Measurements from ENCODE around the gene LAMTOR3. TPM values are rescaled to one million over a fixed set of nuclear protein-coding genes. Genes with fewer than 3 reads are reported as not detected.
A peak's percentile ranks its signal among the peaks of the same experiment; 100 is the strongest.

Gene LAMTOR3
- total and polyA plus RNA-seq, 5 donors from 2014 or later = 17.0 to 41.5 (median 33.8) TPM

GRCh38 chr4:99861120-99861905 is 32.9 kb downstream of the LAMTOR3 start:
- Mint-ChIP-seq H3K4me1 (peaks cover 11 to 34% (median 21%) of the 10 kb centered on the region in 4 donors), H3K4me3 (no peak overlapping the region), H3K27me3 (no peaks in the 10 kb centered on the region), H3K36me3 (peaks cover 9% of the 10 kb centered on the region), H3K27ac (peak overlapping the region in 1 of 3 donors; percentile 58), H3K9me3 (no peaks in the 10 kb centered on the region)
- Histone ChIP-seq H3K36me3 (ENCODE audit: control insufficient read depth, insufficient read depth, low read length) (peaks cover 27% of the 10 kb centered on the region), H3K27ac (ENCODE audit: insufficient read depth, low read length, poor library complexity, severe bottlenecking) (peak overlapping the region; percentile 15), H3K27me3 (ENCODE audit: control insufficient read depth, insufficient read depth, low read length) (no peaks in the 10 kb centered on the region), H3K4me1 (ENCODE audit: control insufficient read depth, insufficient read depth, low read length, poor library complexity, severe bottlenecking) (peaks cover 4% of the 10 kb centered on the region), H3K9me3 (ENCODE audit: control insufficient read depth in 2 of 2, low read length in 2 of 2) (no peaks in the 10 kb centered on the region), H3K4me3 (ENCODE audit: low read depth, low read length) (no peak overlapping the region)
- ATAC-seq (ENCODE audit: low read depth in 2 of 2) (no peak), DNase-seq (peak in 1 of 3 donors; percentile 49)

DNA sequence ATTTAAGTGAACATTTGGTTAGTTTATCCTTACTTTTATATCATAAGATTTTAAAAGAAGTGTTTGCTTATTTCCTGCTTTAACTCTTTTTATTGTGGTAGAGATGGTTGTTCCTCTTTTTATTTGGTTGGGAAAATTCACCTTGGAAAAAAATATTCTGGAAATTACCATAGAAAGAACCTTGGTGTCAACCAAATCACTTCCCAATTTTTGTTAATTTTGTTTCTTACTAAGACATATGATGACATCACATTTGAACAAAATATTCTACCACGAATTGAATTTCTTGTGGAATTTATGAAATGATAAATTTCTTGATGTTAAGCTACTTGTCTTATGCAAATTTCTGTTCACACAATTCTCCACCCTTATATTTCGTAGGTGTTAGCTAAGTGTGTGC is 33.7 kb downstream of the LAMTOR3 start:
- Mint-ChIP-seq H3K27ac (peak overlapping the region in 1 of 3 donors; percentile 58), H3K27me3 (no peaks in the 10 kb centered on the region), H3K9me3 (no peaks in the 10 kb centered on the region), H3K4me3 (no peak overlapping the region), H3K36me3 (peaks cover 5% of the 10 kb centered on the region), H3K4me1 (peaks cover 16 to 42% (median 28%) of the 10 kb centered on the region in 4 donors)
- Histone ChIP-seq H3K27ac (ENCODE audit: insufficient read depth, low read length, poor library complexity, severe bottlenecking) (no peak overlapping the region), H3K4me1 (ENCODE audit: control insufficient read depth, insufficient read depth, low read length, poor library complexity, severe bottlenecking) (peaks cover 11% of the 10 kb centered on the region), H3K27me3 (ENCODE audit: control insufficient read depth, insufficient read depth, low read length) (no peaks in the 10 kb centered on the region), H3K9me3 (ENCODE audit: control insufficient read depth in 2 of 2, low read length in 2 of 2) (no peaks in the 10 kb centered on the region), H3K4me3 (ENCODE audit: low read depth, low read length) (no peak overlapping the region), H3K36me3 (ENCODE audit: control insufficient read depth, insufficient read depth, low read length) (peaks cover 23% of the 10 kb centered on the region)
- no peak for DNase-seq
- no peak for ATAC-seq (ENCODE audit: low read depth in 2 of 2)

DNA sequence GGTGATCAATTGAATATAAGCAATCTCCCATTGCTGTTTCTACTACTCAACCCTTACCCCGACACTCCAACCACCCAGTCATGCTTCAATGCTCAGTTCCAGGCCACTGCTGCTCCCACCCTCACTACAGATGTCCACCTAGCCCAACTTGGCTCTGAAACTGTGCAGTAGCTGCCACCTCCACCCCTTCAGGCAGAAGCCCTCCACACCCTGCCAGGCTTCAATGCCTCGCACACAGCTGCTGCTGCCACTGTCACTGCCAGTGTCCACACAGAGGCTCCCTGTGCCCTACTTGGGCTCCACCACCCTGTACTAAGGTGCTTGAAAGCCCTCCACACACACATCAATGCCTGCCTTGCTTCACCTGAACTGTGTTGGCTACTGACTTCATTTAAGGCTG is 34.6 kb downstream of the LAMTOR3 start:
- DNase-seq (no peak), ATAC-seq (ENCODE audit: low read depth in 2 of 2) (no peak)
- Mint-ChIP-seq H3K27ac (no peak overlapping the region), H3K27me3 (no peaks in the 10 kb centered on the region), H3K4me1 (peaks cover 19 to 51% (median 37%) of the 10 kb centered on the region in 4 donors), H3K9me3 (no peaks in the 10 kb centered on the region), H3K4me3 (peak overlapping the region in 1 of 4 donors; percentile 0), H3K36me3 (peaks cover 11% of the 10 kb centered on the region)
- Histone ChIP-seq H3K4me3 (ENCODE audit: low read depth, low read length) (no peak overlapping the region), H3K9me3 (ENCODE audit: control insufficient read depth in 2 of 2, low read length in 2 of 2) (no peaks in the 10 kb centered on the region), H3K36me3 (ENCODE audit: control insufficient read depth, insufficient read depth, low read length) (peaks cover 16% of the 10 kb centered on the region), H3K27me3 (ENCODE audit: control insufficient read depth, insufficient read depth, low read length) (no peaks in the 10 kb centered on the region), H3K27ac (ENCODE audit: insufficient read depth, low read length, poor library complexity, severe bottlenecking) (no peak overlapping the region), H3K4me1 (ENCODE audit: control insufficient read depth, insufficient read depth, low read length, poor library complexity, severe bottlenecking) (peaks cover 14% of the 10 kb centered on the region)

GRCh38 chr4:99857307-99857706 is 36.9 kb downstream of the LAMTOR3 start:
- H3K36me3 Mint-ChIP-seq = peaks cover 25% of the 10 kb centered on the region
- no peak overlapping the region for H3K4me3 Mint-ChIP-seq
- DNase-seq = no peak
- no peak for ATAC-seq (ENCODE audit: low read depth in 2 of 2)
- H3K27me3 Mint-ChIP-seq = no peaks in the 10 kb centered on the region
- Histone ChIP-seq H3K36me3 (ENCODE audit: control insufficient read depth, insufficient read depth, low read length) (peaks cover 12% of the 10 kb centered on the region), H3K9me3 (ENCODE audit: control insufficient read depth in 2 of 2, low read length in 2 of 2) (no peaks in the 10 kb centered on the region), H3K4me3 (ENCODE audit: low read depth, low read length) (no peak overlapping the region), H3K27ac (ENCODE audit: insufficient read depth, low read length, poor library complexity, severe bottlenecking) (no peak overlapping the region), H3K4me1 (ENCODE audit: control insufficient read depth, insufficient read depth, low read length, poor library complexity, severe bottlenecking) (peaks cover 14% of the 10 kb centered on the region), H3K27me3 (ENCODE audit: control insufficient read depth, insufficient read depth, low read length) (no peaks in the 10 kb centered on the region)
- no peaks in the 10 kb centered on the region for H3K9me3 Mint-ChIP-seq
- H3K4me1 Mint-ChIP-seq = peaks cover 21 to 58% (median 42%) of the 10 kb centered on the region in 4 donors
- peak overlapping the region; percentile 43 to 81 (median 54) for H3K27ac Mint-ChIP-seq

GRCh38 chr4:99856166-99856565 is 38.1 kb downstream of the LAMTOR3 start:
- peak overlapping the region in 3 of 4 donors; percentile 8 to 81 (median 44) for H3K4me3 Mint-ChIP-seq

DNA sequence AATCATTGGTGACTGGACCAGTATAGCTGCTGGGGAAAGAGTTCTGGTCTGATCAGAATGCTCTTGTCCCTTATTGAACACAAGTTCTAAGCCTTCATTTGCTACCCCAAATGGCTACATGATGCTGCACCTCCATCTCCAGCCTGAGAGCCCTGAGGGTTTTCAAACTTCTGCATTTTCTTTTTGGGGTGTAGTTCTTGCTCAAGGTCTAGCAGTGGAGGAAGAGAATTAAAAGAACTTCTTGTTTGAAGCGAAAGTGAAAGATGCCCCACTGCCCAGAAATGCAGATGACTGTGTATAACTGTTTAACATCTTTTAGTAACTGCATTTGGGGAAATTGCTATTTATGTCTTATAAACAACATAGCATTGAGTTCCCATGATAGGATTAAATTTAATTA is 38.5 kb downstream of the LAMTOR3 start:
- Histone ChIP-seq H3K36me3 (ENCODE audit: control insufficient read depth, insufficient read depth, low read length) (peaks cover 3% of the 10 kb centered on the region), H3K27me3 (ENCODE audit: control insufficient read depth, insufficient read depth, low read length) (no peaks in the 10 kb centered on the region), H3K27ac (ENCODE audit: insufficient read depth, low read length, poor library complexity, severe bottlenecking) (peak overlapping the region; percentile 70), H3K9me3 (ENCODE audit: control insufficient read depth in 2 of 2, low read length in 2 of 2) (no peaks in the 10 kb centered on the region), H3K4me3 (ENCODE audit: low read depth, low read length) (peak overlapping the region; percentile 72), H3K4me1 (ENCODE audit: control insufficient read depth, insufficient read depth, low read length, poor library complexity, severe bottlenecking) (peaks cover 26% of the 10 kb centered on the region)
- Mint-ChIP-seq H3K27me3 (no peaks in the 10 kb centered on the region), H3K36me3 (peaks cover 25% of the 10 kb centered on the region), H3K27ac (peak overlapping the region; percentile 37 to 67 (median 54)), H3K9me3 (no peaks in the 10 kb centered on the region), H3K4me3 (peak overlapping the region; percentile 32 to 81 (median 54)), H3K4me1 (peaks cover 25 to 62% (median 52%) of the 10 kb centered on the region in 4 donors)
- ATAC-seq (ENCODE audit: low read depth in 2 of 2) (peak; percentile 46 to 59), DNase-seq (peak in 1 of 3 donors; percentile 79)

More at GRCh38 chr4:99856166-99856565, 38.1 kb downstream of the LAMTOR3 start:
- Mint-ChIP-seq H3K36me3 (peaks cover 25% of the 10 kb centered on the region), H3K27ac (peak overlapping the region; percentile 54 to 90 (median 81)), H3K27me3 (no peaks in the 10 kb centered on the region), H3K9me3 (no peaks in the 10 kb centered on the region), H3K4me1 (peaks cover 23 to 59% (median 49%) of the 10 kb centered on the region in 4 donors)
- Histone ChIP-seq H3K4me1 (ENCODE audit: control insufficient read depth, insufficient read depth, low read length, poor library complexity, severe bottlenecking) (peaks cover 21% of the 10 kb centered on the region), H3K36me3 (ENCODE audit: control insufficient read depth, insufficient read depth, low read length) (peaks cover 3% of the 10 kb centered on the region), H3K4me3 (ENCODE audit: low read depth, low read length) (peak overlapping the region; percentile 72), H3K27ac (ENCODE audit: insufficient read depth, low read length, poor library complexity, severe bottlenecking) (peak overlapping the region; percentile 70), H3K9me3 (ENCODE audit: control insufficient read depth in 2 of 2, low read length in 2 of 2) (no peaks in the 10 kb centered on the region), H3K27me3 (ENCODE audit: control insufficient read depth, insufficient read depth, low read length) (no peaks in the 10 kb centered on the region)
- DNase-seq = peak in 1 of 3 donors; percentile 46
- ATAC-seq (ENCODE audit: low read depth in 2 of 2) = peak; percentile 29 to 49

DNA sequence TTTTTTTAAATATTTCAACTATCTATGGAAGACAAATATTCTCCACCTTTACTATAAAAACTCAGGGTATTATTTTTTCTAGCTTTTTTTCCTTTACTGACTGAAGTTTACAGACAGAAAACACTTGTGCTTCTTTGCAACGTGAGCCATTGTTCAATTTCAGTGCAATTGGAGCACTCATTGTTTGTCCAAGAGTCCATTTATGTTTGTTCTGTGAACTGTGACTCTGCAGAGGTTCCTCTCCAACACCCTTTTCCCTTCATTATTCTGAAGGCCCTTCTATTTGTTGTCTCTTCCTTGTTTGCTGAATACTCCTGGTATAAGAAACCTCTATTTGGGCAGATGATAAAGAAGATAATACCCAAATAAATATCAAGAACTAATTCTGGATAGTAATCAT is 40.2 kb downstream of the LAMTOR3 start:
- ATAC-seq (ENCODE audit: low read depth in 2 of 2) (no peak), DNase-seq (no peak)
- H3K4me3 Mint-ChIP-seq = no peak overlapping the region
- Histone ChIP-seq H3K36me3 (ENCODE audit: control insufficient read depth, insufficient read depth, low read length) (no peaks in the 10 kb centered on the region), H3K27ac (ENCODE audit: insufficient read depth, low read length, poor library complexity, severe bottlenecking) (no peak overlapping the region), H3K4me3 (ENCODE audit: low read depth, low read length) (no peak overlapping the region), H3K27me3 (ENCODE audit: control insufficient read depth, insufficient read depth, low read length) (no peaks in the 10 kb centered on the region), H3K4me1 (ENCODE audit: control insufficient read depth, insufficient read depth, low read length, poor library complexity, severe bottlenecking) (peaks cover 30% of the 10 kb centered on the region), H3K9me3 (ENCODE audit: control insufficient read depth in 2 of 2, low read length in 2 of 2) (no peaks in the 10 kb centered on the region)
- H3K4me1 Mint-ChIP-seq = peaks cover 28 to 59% (median 52%) of the 10 kb centered on the region in 4 donors
- no peaks in the 10 kb centered on the region for H3K9me3 Mint-ChIP-seq
- no peaks in the 10 kb centered on the region for H3K27me3 Mint-ChIP-seq
- peaks cover 20% of the 10 kb centered on the region for H3K36me3 Mint-ChIP-seq
- H3K27ac Mint-ChIP-seq = peak overlapping the region in 2 of 3 donors; percentile 16 to 54

Data from CD4-positive, CD25-positive, alpha-beta regulatory T cell (primary cell).